Trophoblast cell (in vitro differentiated cells and primary cell): ENCODE data around the gene RBMX.
"Not testable (repeated sequence)": the region's sequence is repeated elsewhere in the genome, so short reads cannot be mapped to it uniquely, and the experiment has no call there.

Experiments used
- DNase-seq, 2 donors: peaks; one replicate each; pipeline ENCODE4 v3.0.0-alpha.2; 2016
- H2AFZ ChIP-seq: 2 replicates; pipeline ENCODE4 v1.6.1; 2013; ENCODE audit warnings: low read length, moderate library complexity, mild to moderate bottlenecking; ENCODE audit not compliant: insufficient read depth, poor library complexity
- H2AK5ac ChIP-seq: 2 replicates; pipeline ENCODE4 v1.6.1; 2013; ENCODE audit warnings: mild to moderate bottlenecking, low read length
- H2BK120ac ChIP-seq: 2 replicates; pipeline ENCODE4 v1.6.1; 2013; ENCODE audit warnings: low read length, mild to moderate bottlenecking, moderate library complexity; ENCODE audit not compliant: insufficient read depth, poor library complexity
- H2BK12ac ChIP-seq: 2 replicates; pipeline ENCODE4 v1.6.1; 2013; ENCODE audit warnings: mild to moderate bottlenecking, low read length, moderate library complexity
- H2BK5ac ChIP-seq: 2 replicates; pipeline ENCODE4 v1.6.1; 2013; ENCODE audit warnings: low read length, low read depth, moderate library complexity, mild to moderate bottlenecking; ENCODE audit not compliant: poor library complexity
- H3K14ac ChIP-seq: 2 replicates; pipeline ENCODE4 v1.6.1; 2013; ENCODE audit warnings: mild to moderate bottlenecking, low read length
- H3K18ac ChIP-seq: 2 replicates; pipeline ENCODE4 v1.6.1; 2013; ENCODE audit warnings: mild to moderate bottlenecking, low read length
- H3K23ac ChIP-seq: 2 replicates; pipeline ENCODE4 v1.6.1; 2013; ENCODE audit warnings: low read length
- H3K27ac ChIP-seq: 2 replicates; pipeline ENCODE4 v1.5.1; 2013; ENCODE audit warnings: low read depth, mild to moderate bottlenecking, inconsistent platforms, low read length, moderate library complexity
- H3K27me3 ChIP-seq: 2 replicates; pipeline ENCODE4 v1.6.1; 2013; ENCODE audit warnings: inconsistent platforms, mild to moderate bottlenecking, low read length, moderate library complexity; ENCODE audit not compliant: insufficient read depth
- H3K36me3 ChIP-seq, 2 experiments: 1 replicate in 1 of 2; 2 replicates in 1 of 2; pipeline ENCODE4 v1.6.1; 2013; ENCODE audit warnings: low read length in 2 of 2, mild to moderate bottlenecking in 2 of 2, moderate library complexity in 1 of 2; ENCODE audit not compliant: insufficient read depth in 2 of 2, control insufficient read depth in 1 of 2
- H3K4ac ChIP-seq: 2 replicates; pipeline ENCODE4 v1.6.1; 2013; ENCODE audit warnings: low read depth, mild to moderate bottlenecking, low read length, moderate library complexity
- H3K4me1 ChIP-seq, 2 experiments: 1 replicate in 1 of 2; 2 replicates in 1 of 2; pipeline ENCODE4 v1.6.1; 2013; ENCODE audit warnings: low read length in 2 of 2, mild to moderate bottlenecking in 2 of 2, moderate library complexity in 1 of 2; ENCODE audit not compliant: insufficient read depth in 2 of 2, control insufficient read depth in 1 of 2
- H3K4me2 ChIP-seq: 2 replicates; pipeline ENCODE4 v1.6.1; 2013; ENCODE audit warnings: inconsistent platforms, mild to moderate bottlenecking, low read length, moderate library complexity
- H3K4me3 ChIP-seq: 2 replicates; pipeline ENCODE4 v1.5.1; 2013; ENCODE audit warnings: mild to moderate bottlenecking, low read depth, low read length, inconsistent platforms
- H3K79me1 ChIP-seq: one replicate; pipeline ENCODE4 v1.6.1; 2013; ENCODE audit warnings: low read length
- H3K79me2 ChIP-seq: 2 replicates; pipeline ENCODE4 v1.6.1; 2013; ENCODE audit warnings: low read length, mild to moderate bottlenecking; ENCODE audit not compliant: control insufficient read depth, insufficient read depth, poor library complexity
- H3K9ac ChIP-seq: 2 replicates; pipeline ENCODE4 v1.6.1; 2013; ENCODE audit warnings: mild to moderate bottlenecking, low read length
- H3K9me3 ChIP-seq: 2 replicates; pipeline ENCODE4 v1.6.1; 2013; ENCODE audit warnings: low read depth, mild to moderate bottlenecking, control low read depth, inconsistent platforms, low read length; ENCODE audit not compliant: insufficient read depth
- H4K12ac ChIP-seq: 2 replicates; pipeline ENCODE4 v1.6.1; 2013; ENCODE audit warnings: low read depth, mild to moderate bottlenecking, low read length, moderate library complexity
- H4K8ac ChIP-seq: 2 replicates; pipeline ENCODE4 v1.6.1; 2013; ENCODE audit warnings: low read depth, mild to moderate bottlenecking, low read length, moderate library complexity
- H4K91ac ChIP-seq: one replicate; pipeline ENCODE4 v1.6.1; 2013; ENCODE audit warnings: low read depth, mild to moderate bottlenecking, low read length, moderate library complexity
- WGBS: extraction: QIAGEN DNeasy Blood & Tissue Kit; methylation state at CpG from one replicate; pipeline ENCODE4 v1.1.7; 2013; ENCODE audit warnings: missing lambda C conversion rate; ENCODE audit not compliant: insufficient read length, insufficient coverage; ENCODE audit errors: extremely low coverage; 5-methylcytosine and 5-hydroxymethylcytosine counted together

The RBMX gene

DNA sequence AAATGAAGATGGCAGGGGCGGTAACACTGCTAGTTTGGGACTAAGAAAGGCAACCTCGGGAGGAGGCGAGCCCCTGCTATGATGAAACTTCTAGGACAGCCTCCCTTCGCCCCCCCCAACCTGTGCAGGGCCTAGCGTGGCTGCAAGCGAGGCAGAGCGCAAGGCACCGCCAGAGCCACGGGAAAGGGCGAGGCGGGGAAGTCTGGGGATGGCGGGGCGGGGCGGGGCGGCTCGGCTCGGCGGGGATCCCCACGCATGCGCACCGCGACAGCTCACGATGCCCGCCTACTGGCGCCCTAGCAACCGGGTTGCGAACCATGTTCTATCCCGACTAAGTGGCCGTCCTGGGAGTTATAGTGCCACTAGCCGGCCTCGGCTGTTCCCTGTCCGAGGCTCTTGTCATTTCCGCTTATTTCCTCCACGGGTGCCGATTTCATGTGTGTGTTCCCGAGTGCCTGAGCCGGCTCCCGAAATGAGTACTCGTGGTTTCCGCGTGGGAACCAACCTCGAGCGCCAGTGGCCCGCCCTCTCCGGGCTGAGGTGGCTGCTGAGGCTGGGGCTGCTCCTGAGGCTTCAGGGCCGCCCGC, 28.7 kb upstream of the RBMX start:
- H3K4me2 ChIP-seq: peak overlapping the region; percentile 75

DNA sequence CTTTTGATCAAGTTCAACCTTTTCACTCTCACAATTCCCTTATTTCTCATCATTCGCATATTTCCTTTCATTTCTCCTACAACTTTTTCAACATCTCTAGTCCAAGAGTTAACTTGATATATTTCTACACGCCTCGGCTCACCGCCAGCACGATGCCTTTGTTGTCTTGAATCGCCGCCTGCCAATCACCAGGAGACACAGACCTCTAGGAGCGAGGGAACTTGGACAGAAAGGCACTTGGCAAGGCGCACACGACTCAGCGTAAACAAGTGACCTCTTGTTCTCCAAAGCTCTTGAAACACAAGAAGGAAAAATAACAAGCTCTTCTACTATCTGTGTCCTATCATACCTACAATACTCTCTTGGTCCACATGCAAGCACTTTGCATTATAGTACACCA, 27.1 kb upstream of the RBMX start:
- Histone ChIP-seq H3K27me3 (no peaks in the 10 kb centered on the region), H3K9me3 (no peaks in the 10 kb centered on the region), H3K14ac (no peak overlapping the region), H3K36me3 (no peaks in the 10 kb centered on the region), H3K18ac (no peak overlapping the region), H3K27ac (no peak overlapping the region), H2BK5ac (no peak overlapping the region), H2BK120ac (no peak overlapping the region), H4K12ac (no peak overlapping the region), H3K4me2 (no peak overlapping the region), H2BK12ac (no peak overlapping the region), H4K91ac (no peak overlapping the region), H4K8ac (no peak overlapping the region), H2AFZ (no peak overlapping the region), H3K79me2 (peaks cover 2% of the 10 kb centered on the region), H3K4me1 (no peaks in the 10 kb centered on the region), H3K9ac (no peak overlapping the region), H2AK5ac (no peak overlapping the region), H3K4ac (no peak overlapping the region), H3K79me1 (peaks cover 3% of the 10 kb centered on the region), H3K4me3 (no peak overlapping the region), H3K23ac (no peak overlapping the region)
- DNase-seq: no peak
- WGBS: 100% methylated on average over 2 of the region's 11 CpGs

More for the DNA sequence above, 28.7 kb upstream of the RBMX start:
- H3K9me3 ChIP-seq: no peaks in the 10 kb centered on the region
- no peak overlapping the region for H3K4ac ChIP-seq
- peak overlapping the region; percentile 76 for H3K14ac ChIP-seq
- no peaks in the 10 kb centered on the region for H3K4me1 ChIP-seq
- H3K36me3 ChIP-seq: no peaks in the 10 kb centered on the region
- H2BK5ac ChIP-seq: peak overlapping the region; percentile 47
- H3K18ac ChIP-seq: no peak overlapping the region
- peaks cover 2% of the 10 kb centered on the region for H3K79me2 ChIP-seq
- peak overlapping the region; percentile 81 for H2AFZ ChIP-seq
- no peak overlapping the region for H3K9ac ChIP-seq
- H3K79me1 ChIP-seq: peaks cover 3% of the 10 kb centered on the region
- peak overlapping the region; percentile 76 for H3K4me3 ChIP-seq
- no peak overlapping the region for H2AK5ac ChIP-seq
- H2BK12ac ChIP-seq: no peak overlapping the region
- peak overlapping the region; percentile 60 for H3K27ac ChIP-seq
- peak overlapping the region; percentile 85 for H4K91ac ChIP-seq
- H4K12ac ChIP-seq: no peak overlapping the region
- peak overlapping the region; percentile 46 for H2BK120ac ChIP-seq
- no peak overlapping the region for H3K23ac ChIP-seq
- WGBS: no CpG with 5 or more reads among the region's 47 CpGs
- DNase-seq: peak; percentile 67 to 75
- peak overlapping the region; percentile 88 for H4K8ac ChIP-seq
- no peaks in the 10 kb centered on the region for H3K27me3 ChIP-seq

DNA sequence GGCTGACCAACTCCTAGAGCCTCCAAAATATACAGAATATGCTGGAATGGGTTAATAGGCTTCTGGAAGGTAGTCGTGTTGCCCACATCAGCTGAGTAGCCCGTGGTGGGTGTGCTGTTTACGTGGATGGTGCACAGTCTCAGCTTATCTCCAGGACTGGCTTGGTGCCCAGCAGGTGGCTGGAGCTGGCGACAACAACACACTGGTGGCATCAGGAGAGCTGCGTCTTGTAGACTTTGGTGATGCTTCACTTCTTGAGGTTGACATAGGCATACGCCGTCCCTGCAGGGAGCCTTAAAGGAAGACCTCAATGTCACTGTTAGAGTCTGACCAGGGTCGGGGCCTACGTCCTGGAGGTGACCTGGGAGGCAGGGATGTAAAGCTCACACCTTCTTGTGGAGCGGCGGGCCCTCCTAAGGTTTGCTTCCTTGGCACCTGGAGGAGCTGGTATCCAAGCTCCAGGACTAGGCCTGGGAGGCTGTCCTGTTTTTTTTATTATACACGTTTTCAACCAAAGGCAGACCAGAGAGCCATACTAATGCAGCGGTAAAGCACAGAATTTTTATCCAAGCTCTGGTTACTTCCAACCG, 26.5 kb upstream of the RBMX start:
- peaks cover 2% of the 10 kb centered on the region for H3K79me2 ChIP-seq
- no CpG with 5 or more reads among the region's 14 CpGs for WGBS

DNA sequence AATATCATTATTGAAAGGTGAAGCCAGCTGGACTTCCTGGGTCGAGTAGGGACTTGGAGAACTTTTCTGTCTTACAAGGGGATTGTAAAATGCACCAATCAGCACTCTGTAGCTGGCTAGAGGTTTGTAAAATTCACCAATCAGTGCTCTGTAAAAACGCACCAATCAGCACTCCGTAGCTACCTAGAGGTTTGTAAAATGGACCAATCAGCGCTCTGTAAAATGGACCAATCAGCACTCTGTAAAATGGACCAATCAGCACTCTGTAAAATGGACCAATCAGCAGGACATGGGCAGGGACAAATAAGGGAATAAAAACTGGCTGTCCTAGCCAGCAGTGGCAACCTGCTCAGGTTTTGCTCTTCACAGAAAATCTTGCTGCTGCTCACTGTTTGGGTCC, 23.5 kb upstream of the RBMX start:
- H3K4me3 ChIP-seq, H2BK120ac ChIP-seq, H3K23ac ChIP-seq, H4K12ac ChIP-seq, H3K27me3 ChIP-seq, H4K8ac ChIP-seq, H3K36me3 ChIP-seq, H3K79me2 ChIP-seq, H3K79me1 ChIP-seq, H3K27ac ChIP-seq, H2AFZ ChIP-seq, H3K4ac ChIP-seq, DNase-seq, H2BK12ac ChIP-seq, H3K18ac ChIP-seq, H3K4me1 ChIP-seq, H2AK5ac ChIP-seq, H3K9me3 ChIP-seq, H3K14ac ChIP-seq, H3K9ac ChIP-seq, H4K91ac ChIP-seq, H3K4me2 ChIP-seq, H2BK5ac ChIP-seq: not testable (repeated sequence)
- WGBS: no CpG with 5 or more reads among the region's 4 CpGs

More for the DNA sequence above, 26.5 kb upstream of the RBMX start:
- Histone ChIP-seq H3K18ac (no peak overlapping the region), H3K27me3 (no peaks in the 10 kb centered on the region), H3K9me3 (no peaks in the 10 kb centered on the region), H2BK12ac (no peak overlapping the region), H3K4me1 (no peaks in the 10 kb centered on the region), H3K4me3 (no peak overlapping the region), H4K8ac (no peak overlapping the region), H3K14ac (no peak overlapping the region), H3K36me3 (no peaks in the 10 kb centered on the region), H3K23ac (no peak overlapping the region), H3K27ac (no peak overlapping the region), H2AK5ac (no peak overlapping the region), H4K12ac (no peak overlapping the region), H2BK120ac (no peak overlapping the region), H3K79me1 (peaks cover 3% of the 10 kb centered on the region), H2BK5ac (no peak overlapping the region), H3K9ac (no peak overlapping the region), H2AFZ (no peak overlapping the region), H3K4me2 (no peak overlapping the region), H4K91ac (no peak overlapping the region), H3K4ac (no peak overlapping the region)
- no peak for DNase-seq
